GM12864 (cell line): ENCODE measurements around the gene CCDC146.
A peak's percentile ranks its signal among the peaks of the same experiment; 100 is the strongest.
"Not testable (repeated sequence)": the region's sequence is repeated elsewhere in the genome, so short reads cannot be mapped to it uniquely, and the experiment has no call there.

Experiments used
- DNase-seq: peaks from one replicate; pipeline ENCODE4 v3.0.0-alpha.2; 2011; ENCODE audit warnings: low read depth
- H3K4me3 ChIP-seq: 2 replicates; pipeline ENCODE4 v1.5.1; 2011; ENCODE audit warnings: mild to moderate bottlenecking, low read depth, low read length, control low read depth
- CTCF ChIP-seq: IDR thresholded peaks from 2 replicates; pipeline ENCODE4 v1.5.1; 2011; ENCODE audit warnings: low read depth, mild to moderate bottlenecking, moderate library complexity, low read length, control low read depth, inconsistent platforms; ENCODE audit errors: missing control alignments

The CCDC146 gene

DNA sequence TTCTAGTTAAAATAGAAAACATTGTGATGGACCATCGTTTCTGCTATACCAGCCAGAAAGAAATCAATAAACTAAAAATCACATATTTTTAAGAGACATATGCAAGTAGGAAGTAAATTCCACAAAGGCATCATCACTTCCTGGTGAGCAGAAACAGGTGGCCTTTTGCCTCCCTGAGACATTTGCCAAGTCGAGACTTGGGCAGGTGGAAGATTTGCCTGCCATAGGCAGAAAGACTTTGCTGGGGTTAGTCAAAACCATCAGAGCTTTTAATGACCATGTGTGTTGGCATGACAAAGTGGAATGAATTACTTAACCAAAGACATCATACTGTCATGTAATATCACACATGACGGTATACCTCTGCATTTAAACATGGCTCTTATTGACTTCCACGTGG, 143.3 kb downstream of the CCDC146 start:
- TF ChIP-seq CTCF = no peak
- no peak overlapping the region for H3K4me3 ChIP-seq
- DNase-seq = no peak

DNA sequence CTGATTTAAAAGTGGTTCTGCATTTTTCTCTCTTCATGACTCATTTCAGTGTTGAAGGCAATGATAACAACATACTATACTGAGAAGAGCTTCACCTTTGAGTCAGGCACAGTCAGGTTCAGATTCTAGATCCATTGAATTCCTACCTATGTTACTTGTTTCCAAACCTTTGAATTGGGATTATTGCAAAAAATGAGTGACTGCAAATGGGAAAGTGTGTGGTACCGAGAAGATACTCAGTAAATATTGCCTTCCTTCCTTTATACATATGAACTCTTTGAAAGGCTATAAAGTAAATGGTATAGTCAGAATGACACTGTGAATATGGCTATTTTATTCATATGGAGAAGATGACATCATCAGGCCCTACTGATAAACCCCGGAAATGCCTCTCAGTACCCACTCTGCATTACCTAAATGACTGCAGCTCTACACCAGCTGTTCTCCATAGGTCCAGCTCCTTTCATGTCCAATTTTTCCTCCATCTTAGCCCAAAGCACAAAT, 143.9 kb downstream of the CCDC146 start:
- TF ChIP-seq CTCF = no peak
- peak; percentile 38 for DNase-seq
- H3K4me3 ChIP-seq = no peak overlapping the region

- DNase-seq = peak; percentile 35
- H3K4me3 ChIP-seq = no peak overlapping the region
- TF ChIP-seq CTCF = no peak
These were observed 147.1 kb downstream of the CCDC146 start for GRCh38 chr7:77269360-77270093.

DNA sequence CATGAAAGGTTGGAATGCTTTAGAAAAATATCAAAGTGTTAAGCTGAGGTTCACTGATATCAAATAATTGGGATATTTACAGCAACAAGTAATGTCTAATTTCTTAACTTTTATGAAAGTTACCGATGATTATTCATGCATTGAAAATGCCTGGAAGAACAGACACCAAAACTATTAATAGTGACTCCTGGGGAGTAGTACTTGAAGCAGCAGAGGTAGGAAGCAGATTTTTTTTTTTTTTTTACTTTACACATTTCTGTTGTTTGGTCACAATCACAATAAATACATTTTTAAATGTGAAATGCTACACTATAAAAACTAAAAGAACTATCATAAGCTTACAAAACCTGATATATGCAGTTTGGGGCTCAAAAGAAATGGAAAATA, 147.7 kb downstream of the CCDC146 start:
- no peak for TF ChIP-seq CTCF
- no peak overlapping the region for H3K4me3 ChIP-seq
- DNase-seq = no peak

GRCh38 chr7:77271766-77272165, 149.4 kb downstream of the CCDC146 start:
- H3K4me3 ChIP-seq = no peak overlapping the region
- TF ChIP-seq CTCF = no peak
- DNase-seq = no peak

GRCh38 chr7:77275663-77276062, 153.2 kb downstream of the CCDC146 start:
- H3K4me3 ChIP-seq, DNase-seq: not testable (repeated sequence)

DNA sequence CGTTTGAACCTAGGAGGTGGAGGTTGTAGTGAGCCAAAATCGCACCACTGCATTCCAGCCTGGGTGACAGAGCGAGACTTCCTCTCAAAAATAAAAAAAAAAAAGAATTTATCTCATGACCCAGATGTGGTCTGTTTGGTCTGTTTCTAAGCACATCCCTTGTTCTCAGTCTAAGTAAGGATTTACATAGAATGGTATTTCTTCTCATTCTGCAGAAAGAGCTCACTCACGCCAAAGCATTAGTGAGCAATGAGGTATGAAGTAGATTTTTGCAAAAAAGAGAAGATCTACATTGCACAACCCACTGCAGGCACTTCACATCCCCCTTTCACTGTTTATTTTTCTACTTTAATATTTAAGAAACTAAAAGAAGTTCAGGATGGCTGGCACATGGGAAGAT, 153.7 kb downstream of the CCDC146 start:
- DNase-seq = no peak
- H3K4me3 ChIP-seq = no peak overlapping the region
- no peak for TF ChIP-seq CTCF
